HG02798 (cell line): ENCODE measurements around the gene BCL2L15.
A peak's percentile ranks its signal among the peaks of the same experiment; 100 is the strongest.

Experiments used
- ATAC-seq: cut with Tn5 transposase; IDR thresholded peaks from one replicate; pipeline ENCODE4 v1.9.1; 2021; ENCODE audit warnings: mild to moderate bottlenecking; ENCODE audit not compliant: unreplicated experiment, poor library complexity

BCL2L15 gene

DNA sequence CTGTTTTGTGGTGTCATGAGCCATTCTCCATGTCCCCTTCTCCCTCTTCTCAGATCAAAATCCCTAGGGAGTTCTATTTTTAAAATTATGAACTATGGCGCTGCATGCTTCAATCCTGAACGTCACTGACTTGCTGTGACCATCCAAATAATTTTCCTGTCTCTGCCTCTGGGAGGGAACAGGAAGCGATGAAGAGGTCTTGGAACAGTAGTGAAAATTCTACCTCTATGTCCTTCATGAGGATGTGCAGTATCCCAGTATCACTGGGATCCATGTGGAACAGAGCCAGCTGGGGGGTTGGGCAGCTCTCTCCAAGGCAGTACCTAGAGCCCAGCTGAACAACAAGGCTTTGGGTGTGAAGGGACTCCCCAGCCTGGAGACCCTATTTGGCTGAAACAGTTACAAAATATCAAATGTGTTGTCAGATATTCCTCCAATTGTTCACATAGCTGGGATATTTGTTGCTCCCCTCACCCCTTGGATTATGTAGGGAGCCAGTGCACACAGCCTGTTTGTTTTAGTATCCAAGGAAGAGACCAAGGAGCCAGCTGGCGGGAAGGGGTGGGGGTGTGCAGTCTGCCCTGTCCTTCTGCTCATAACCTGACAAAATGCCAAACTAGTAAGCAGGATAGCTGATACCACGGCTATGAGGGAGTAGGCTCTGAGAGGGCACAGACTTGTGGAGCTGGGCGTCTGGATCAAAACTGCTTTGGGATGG, 25.4 kb upstream of the BCL2L15 start:
- ATAC-seq, result no peak

DNA sequence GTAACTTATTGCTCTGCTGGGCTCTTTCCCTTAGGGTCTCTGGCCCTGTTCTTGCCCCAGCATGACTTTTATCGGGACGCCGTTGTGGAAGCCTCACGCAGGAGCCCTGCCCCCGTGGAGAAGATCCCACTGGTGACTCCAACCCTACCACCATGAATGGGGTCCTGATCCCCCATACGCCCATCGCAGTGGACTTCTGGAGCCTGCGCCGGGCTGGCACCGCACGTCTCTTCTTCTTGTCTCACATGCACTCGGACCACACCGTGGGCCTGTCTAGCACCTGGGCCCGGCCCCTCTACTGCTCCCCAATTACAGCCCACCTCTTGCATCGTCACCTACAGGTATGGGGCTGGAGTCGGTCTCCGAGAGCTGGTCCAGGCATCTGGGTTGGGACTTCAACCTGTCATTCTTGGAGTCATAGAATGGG, 18.1 kb upstream of the BCL2L15 start:
- ATAC-seq, result peak; percentile 0

DNA sequence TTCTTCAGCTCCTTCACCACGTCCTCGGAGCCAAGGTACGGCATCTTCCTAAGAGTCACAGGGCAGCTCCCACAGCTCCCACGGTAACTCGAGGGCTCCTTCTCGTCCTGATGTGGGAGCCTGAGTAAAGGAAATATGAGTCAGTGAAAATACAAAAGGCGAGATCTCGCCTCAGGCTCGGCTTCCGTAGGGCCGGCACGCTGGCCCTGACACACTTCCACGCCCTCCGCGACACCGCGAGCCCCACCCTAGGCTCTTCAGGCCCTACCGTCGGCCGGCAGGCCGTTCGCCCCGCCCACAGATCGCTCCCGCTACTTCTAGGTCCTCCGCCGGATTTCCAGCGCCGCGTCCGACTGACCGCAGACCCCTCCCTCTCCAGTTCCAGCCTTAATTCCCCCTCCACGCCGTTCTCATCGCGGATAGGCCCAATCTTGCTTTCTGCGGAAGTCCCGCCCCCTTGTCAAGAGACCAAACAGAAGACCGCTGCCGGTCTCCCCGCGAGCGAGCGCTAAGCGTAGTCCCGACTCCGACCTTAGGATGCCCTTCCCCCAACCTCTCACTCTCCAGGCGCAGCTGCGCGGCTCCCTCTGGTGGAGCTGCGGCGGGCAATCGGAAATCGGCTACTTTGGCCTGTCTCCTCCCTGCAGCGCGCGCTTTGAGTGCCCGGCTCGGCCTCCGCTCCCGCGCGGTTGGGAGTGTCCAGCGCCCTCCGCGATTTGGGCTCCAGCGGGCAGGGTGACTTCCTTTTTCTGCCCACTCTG, 17.5 kb upstream of the BCL2L15 start, which contains the start of the genes AP4B1 and DCLRE1B:
TSS of gene AP4B1 (minus strand) at position 126 of the 761 bp plus-strand sequence. CDS start at position 44, 82 bp downstream.
TSS of gene DCLRE1B (plus strand) at position 653 of the 761 bp plus-strand sequence. CDS start 261 bp downstream, outside the sequence.
- peak; percentile 91 for ATAC-seq

DNA sequence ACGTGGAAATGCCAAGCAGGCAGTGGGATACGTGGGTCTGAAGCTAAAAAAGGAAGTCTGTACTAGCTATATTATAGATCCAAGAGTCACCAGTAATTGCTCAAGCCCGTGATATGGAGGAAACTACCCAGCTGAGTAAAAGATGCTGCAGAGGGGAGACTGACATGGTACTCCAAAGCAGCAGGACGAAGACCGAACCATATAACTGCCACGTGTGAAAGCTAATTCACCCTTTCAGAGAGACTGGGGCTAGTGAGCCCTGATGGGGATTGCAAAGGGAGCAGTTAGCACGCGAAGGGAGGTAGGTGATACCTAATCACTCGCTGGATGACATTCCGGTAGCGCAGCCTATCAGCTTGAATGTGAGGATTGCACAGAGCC, 16.9 kb upstream of the BCL2L15 start:
- no peak for ATAC-seq

DNA sequence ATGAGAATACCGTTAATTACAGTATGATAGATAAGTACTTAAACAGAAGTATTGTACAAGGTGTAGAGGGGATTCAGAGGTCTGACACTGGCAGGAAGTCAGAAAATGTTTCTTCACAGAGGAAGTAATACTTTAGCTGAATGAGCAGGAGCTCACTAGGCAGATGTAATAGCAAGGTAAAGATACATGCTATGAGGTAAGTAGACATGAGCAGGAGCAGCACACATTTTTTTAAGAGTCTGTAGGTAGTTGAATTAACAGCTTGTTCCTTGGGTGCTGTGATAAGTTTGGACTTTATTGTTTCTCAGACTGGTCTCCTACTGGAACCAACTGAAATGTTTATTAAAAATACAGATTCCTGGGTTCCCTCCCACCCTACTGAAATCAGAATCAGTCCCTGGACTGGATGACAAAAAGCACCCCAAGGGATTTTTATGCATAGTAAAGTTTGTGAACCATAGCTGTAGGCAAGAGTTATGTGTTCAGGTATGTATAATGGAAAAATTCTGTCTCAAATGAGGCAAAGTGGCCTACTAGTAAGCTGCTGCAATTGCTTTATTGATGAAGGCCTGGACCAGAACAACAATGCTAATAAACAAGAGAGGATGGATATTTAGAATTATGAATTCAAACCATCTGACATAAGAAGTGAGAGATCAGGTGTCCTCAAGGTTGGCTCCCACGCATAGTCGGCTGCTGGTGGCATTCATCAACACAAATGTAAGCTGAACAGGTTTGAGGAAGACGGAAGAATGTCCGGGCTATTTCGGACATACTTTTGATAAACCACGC, 16.3 kb upstream of the BCL2L15 start:
- ATAC-seq, result no peak

DNA sequence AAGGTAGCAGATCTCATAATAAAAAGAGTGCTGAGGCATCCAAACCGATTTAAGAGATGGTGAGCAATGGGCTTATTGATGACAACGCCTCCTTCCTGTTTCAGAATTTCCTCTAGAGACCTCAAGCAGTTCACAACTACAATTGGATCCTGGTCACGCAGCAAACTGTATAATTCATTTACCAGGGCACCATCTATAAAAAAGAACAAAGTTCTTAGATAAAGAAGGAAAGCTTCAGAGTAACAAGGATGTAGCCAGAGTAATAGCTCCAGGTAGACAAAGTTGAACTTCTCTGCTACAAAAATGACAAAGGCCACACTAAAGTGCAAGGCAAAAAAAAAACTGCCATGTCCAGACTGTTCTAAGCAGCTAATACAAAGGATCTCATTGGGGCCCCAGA, 13.8 kb upstream of the BCL2L15 start:
- no peak for ATAC-seq

DNA sequence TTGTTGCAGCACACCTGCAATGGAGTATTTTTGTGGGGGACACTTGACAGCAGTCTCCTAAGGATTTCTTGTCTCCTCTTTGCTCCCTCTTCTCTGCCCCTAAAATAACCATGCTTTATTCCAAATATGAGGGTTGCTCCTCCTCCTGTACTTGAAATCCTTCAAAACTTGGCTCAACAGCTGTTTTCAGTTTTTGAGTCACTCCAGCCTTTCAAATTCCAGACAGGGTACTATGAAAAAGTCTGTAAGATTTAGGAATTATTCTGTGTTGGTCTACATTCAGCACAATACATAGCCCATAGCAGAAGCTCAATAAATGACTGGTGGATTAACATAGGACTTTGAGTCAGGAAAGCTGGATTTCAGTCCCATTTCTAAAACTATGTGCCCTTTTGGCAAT, 11.7 kb upstream of the BCL2L15 start:
- no peak for ATAC-seq

DNA sequence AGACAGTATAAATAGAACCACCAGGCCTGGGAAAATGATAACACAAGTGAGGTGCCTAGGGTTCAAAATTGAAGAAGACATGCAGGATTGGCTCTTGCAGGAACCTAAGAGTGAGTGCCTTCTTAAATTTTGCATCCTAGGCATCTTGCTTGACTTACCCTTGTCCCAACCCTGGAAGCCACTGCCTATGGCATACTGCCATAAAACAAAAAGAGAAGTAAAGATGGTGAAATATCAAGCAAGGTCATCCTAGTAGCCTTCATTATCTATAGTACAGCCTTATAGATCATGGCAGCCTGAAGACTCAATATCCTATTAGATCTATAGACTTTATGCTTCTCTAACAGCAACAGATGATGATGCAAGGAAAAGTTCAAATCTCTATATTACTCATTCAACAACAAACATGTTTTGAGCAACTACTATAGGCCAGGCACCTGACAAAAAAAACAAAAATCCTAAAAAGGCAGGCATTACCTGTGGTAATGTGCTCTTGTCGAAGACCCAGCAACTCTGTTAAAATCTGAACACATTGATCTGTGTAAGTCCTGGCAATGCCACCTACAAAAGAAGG, 10.9 kb upstream of the BCL2L15 start:
- no peak for ATAC-seq

DNA sequence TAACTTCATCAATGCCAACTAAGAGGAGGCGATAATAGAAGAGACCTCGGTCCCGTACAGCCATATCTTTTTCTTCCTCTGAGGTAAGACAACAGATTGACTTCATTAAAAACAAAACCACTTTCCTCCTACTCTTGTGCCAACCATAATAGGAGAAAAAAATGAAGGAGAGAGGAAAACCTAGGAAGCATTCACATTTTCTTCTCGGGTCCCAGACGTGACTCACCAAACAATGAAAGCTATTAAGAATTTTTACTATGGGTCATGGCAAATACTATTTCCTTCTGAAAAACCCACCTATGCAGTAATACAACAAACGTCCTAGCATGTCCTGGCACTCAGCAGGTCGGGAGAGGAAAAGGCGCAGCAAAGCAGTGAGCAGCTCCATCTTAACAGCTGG, 8.6 kb upstream of the BCL2L15 start:
- no peak for ATAC-seq

DNA sequence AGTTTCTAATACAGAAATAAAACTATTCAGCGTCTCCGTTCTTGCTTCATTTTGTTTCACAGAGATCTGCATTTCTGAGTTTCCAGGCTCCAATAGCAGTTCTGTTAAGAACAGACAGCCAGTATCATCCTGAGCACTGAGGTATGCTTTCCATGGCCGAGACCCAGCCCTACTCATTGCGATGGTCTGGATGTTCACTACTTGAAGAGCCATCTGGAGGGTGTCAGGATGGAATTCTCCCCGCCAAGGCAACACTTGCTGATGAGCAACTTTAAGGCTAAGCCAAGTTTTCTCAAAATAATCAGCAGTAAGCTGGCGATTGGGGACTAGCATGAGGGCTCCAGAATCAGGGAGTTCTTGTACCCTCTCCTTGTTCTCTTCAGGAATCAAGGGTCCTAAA, 7.7 kb upstream of the BCL2L15 start:
- no peak for ATAC-seq

DNA sequence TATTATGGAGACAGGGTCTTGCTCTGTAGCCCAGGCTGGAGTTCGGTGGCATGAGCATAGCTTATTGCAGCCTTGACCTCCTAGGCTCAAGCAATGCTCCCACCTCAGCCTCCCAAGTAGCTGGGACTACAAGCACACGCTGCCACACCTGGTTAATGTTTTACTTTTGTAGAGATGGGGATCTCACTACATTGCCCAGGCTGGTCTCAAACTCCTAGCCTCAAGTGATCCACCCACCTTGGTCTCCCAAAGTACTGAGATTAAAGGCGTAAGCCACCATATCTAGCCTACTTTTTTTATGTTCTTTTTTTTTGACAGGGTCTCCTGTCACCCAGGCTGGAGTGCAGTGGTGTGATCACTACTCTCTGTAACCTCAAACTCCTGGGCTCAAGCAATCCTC, 5.9 kb upstream of the BCL2L15 start:
- no peak for ATAC-seq

DNA sequence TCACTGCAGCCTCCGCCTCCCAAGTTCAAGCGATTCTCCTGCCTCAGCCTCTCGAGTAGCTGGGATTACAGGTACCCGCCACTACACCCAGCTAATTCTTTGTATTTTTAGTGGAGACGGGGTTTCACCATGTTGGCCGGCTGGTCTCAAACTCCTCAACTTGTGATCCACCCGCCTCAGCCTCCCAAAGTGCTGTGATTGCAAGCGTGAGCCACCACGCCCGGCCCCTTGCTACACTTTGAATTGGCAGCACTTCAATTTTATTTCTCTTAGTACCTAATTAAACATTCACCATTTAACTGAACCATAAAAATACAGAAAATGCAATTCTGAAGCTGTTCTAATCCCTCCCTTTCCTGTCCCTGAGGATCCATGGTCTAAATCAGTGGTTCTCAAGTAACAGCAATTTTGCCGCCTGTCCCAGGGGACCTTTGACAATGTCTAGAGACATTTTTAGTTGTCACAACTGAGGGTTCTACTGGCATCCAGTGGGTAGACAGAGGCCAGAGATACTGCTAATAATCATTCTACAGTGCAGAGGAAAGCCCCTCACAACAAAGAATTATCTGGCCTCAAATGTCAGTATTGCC, 4.3 kb upstream of the BCL2L15 start:
- no peak for ATAC-seq

DNA sequence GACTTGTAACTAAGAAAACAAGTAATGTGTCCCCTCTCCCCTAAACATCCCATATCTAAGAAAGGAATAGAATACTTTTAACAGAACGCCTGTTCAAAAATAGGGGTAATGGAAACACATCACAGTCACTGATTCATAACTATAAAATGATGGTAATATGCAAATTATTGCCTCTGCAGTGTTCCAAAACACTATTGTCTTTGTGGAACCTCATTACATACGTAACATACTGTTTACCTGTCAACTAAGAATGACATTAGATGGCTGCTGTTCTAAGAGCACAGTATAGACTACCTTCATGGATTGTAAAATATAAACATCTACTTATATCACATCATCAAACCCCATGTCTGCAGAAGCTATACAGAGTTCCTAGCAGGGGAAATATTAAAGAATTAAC, 3.4 kb upstream of the BCL2L15 start:
- ATAC-seq, result no peak

DNA sequence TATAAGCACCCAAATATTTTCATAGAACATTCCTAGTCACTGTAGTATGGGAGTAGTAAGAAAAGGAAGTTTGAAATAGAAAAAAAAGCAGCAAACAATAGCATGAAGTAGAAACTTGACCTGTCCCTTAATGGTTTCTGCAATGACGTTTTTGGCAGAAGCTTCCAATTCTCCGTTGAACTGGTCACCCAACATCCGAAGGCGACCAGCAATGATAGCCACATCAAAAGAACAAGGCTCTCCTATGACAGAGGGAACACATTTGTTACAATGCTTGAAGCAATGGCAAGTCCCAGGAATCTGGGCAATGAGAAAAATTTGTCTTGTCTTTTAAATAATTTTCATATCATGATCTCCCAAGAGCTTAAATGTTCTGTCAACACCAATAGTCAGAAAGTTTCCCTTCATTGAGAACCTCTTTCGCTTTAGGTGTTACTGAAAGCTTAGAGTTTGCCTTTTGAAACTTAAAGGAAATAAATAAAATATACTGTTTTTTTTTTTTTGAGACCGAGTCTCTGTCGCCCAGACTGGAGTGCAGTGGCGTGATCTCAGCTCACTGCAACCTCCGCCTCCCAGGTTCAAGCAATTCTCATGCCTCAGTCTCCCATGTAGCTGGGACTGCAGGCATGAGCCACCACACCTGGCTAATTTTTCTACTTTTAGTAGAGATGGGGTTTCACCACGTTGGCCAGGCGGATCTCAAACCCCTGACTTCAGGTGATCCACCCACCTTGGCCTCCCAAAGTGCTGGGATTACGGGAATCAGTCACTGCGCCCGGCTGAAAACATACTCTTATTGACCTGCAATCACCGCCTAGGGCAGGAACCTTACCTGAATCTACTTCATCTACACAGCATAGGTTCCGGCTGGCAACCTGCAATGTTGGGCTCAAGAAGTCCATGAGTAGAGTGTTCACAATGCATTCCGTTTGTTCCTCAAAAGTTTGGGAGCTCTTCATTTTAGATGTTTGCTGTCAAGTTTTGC, 672 bp downstream of the BCL2L15 start:
- no peak for ATAC-seq

DNA sequence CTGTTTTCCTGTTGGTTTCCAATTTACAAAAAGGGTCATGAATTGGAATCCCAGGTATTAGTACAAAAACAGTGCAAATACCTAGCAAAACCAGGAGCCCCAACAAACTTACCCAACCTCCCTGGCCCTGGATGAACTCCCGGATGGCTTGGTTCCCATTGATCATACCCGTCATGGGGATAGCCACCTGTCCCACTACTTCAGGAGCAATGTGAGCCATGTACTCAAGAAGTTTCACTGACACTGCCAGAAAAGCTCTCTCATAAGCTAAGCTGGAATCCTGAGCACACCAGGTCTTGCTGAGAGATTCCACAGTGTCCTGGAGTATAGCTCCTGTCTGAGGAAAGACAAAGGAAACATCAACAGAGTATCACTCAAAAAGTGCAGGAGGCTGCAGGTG, 5.7 kb downstream of the BCL2L15 start:
- no peak for ATAC-seq

DNA sequence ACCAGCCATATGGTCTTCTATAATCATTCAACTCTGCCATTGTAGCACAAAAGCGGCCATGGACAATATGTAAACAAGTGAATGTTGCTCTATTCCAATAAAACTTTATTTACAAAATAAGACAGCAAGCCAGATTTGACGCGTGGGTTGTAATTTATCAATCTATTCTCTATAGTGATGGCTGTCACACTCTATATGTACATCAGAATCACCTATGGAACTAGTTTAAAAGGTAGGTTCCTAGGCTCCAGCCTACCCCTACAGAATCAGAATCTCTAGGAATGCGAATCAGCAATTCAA, 7.7 kb downstream of the BCL2L15 start:
- no peak for ATAC-seq

DNA sequence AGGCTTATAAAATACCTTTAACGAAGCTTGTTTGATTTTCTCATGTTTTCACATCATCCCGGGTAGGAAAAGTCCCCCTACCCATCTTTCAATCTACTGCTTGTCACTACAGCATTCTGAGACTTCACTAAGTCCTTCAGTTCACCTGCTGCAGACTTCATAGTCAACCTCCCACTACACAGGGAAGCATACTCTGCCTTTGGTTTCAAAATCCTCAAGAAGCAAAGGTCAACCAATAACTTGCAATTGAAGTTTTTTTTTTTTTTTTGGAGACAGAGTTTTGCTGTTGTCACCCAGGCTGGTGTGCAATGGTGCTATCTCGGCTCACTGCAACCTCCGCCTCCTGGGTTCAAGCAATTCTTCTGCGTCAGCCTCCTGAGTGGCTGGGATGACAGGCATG, 11.2 kb downstream of the BCL2L15 start:
- ATAC-seq, result no peak

DNA sequence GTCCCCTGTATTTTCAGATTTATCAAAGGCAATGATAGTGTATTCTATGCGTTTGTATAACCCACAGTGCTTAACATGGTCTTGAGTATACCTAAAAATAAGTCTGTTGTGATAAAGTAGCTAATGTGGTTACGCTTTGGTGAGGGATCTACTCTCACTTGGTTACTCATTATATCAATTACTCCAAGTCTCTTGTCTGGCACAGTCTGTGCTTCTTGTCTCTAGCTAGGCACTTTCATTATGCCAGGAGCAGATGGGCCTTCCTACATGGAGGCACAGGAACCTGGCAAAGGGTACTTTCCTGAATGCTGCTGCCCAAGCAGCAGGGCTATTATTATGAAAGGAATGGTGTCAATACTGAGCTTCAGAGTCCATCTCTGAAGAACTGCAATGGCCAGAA, 11.7 kb downstream of the BCL2L15 start:
- ATAC-seq, result no peak
